GM19324 (cell line): ENCODE measurements around the gene HIRA.
A peak's percentile ranks its signal among the peaks of the same experiment; 100 is the strongest.
"Not testable (repeated sequence)": the region's sequence is repeated elsewhere in the genome, so short reads cannot be mapped to it uniquely, and the experiment has no call there.

Experiments
- ATAC-seq: cut with Tn5 transposase; IDR thresholded peaks from one replicate; pipeline ENCODE4 v1.9.1; 2021; ENCODE audit warnings: mild to moderate bottlenecking, moderate library complexity; ENCODE audit not compliant: unreplicated experiment, low FRiP score

The HIRA gene

GRCh38 chr22:19393704-19394103 is 37.8 kb downstream of the HIRA start:
- no peak for ATAC-seq

- ATAC-seq: no peak
These were observed 44.0 kb downstream of the HIRA start for GRCh38 chr22:19387575-19387974.

- no peak for ATAC-seq
These were observed 44.5 kb downstream of the HIRA start for GRCh38 chr22:19387038-19387437.

- no peak for ATAC-seq
These were observed 45.3 kb downstream of the HIRA start for GRCh38 chr22:19386248-19386647.

- ATAC-seq: no peak
These were observed 46.2 kb downstream of the HIRA start for GRCh38 chr22:19385221-19385906.

GRCh38 chr22:19383292-19383691 is 48.2 kb downstream of the HIRA start:
- no peak for ATAC-seq

GRCh38 chr22:19382240-19382639 is 49.3 kb downstream of the HIRA start:
- no peak for ATAC-seq

- no peak for ATAC-seq
These were observed 53.2 kb downstream of the HIRA start for GRCh38 chr22:19378344-19378674.

GRCh38 chr22:19377565-19378343 is 53.8 kb downstream of the HIRA start:
- no peak for ATAC-seq

- no peak for ATAC-seq
These were observed 54.6 kb downstream of the HIRA start for GRCh38 chr22:19376971-19377370.

GRCh38 chr22:19376247-19376646 is 55.3 kb downstream of the HIRA start:
- no peak for ATAC-seq

GRCh38 chr22:19375435-19375834 is 56.1 kb downstream of the HIRA start:
- ATAC-seq: no peak

GRCh38 chr22:19374410-19374809 is 57.1 kb downstream of the HIRA start:
- no peak for ATAC-seq

GRCh38 chr22:19373450-19373849 is 58.1 kb downstream of the HIRA start:
- ATAC-seq: no peak

- no peak for ATAC-seq
These were observed 59.6 kb downstream of the HIRA start for GRCh38 chr22:19371893-19372292.

GRCh38 chr22:19368876-19369275 is 62.7 kb downstream of the HIRA start:
- ATAC-seq: no peak

GRCh38 chr22:19367763-19368367 is 63.7 kb downstream of the HIRA start:
- no peak for ATAC-seq

GRCh38 chr22:19363541-19363940 is 68.0 kb downstream of the HIRA start:
- ATAC-seq: not testable (repeated sequence)

GRCh38 chr22:19361501-19362103 is 69.9 kb downstream of the HIRA start:
- peak; percentile 71 for ATAC-seq

- ATAC-seq: no peak
These were observed 70.7 kb downstream of the HIRA start for GRCh38 chr22:19360862-19361261.

- no peak for ATAC-seq
These were observed 71.2 kb downstream of the HIRA start for GRCh38 chr22:19360300-19360792.
